Dermis microvascular lymphatic vessel endothelial cell (primary cell): ENCODE data around the gene ARSH. TPM values are rescaled to one million over a fixed set of nuclear protein-coding genes. Genes with fewer than 3 reads are reported as not detected.
"Not testable (repeated sequence)": the region's sequence is repeated elsewhere in the genome, so short reads cannot be mapped to it uniquely, and the experiment has no call there.

Source experiments
- DNase-seq, 2 donors: peaks; one replicate each; pipeline versions ENCODE4 v3.0.0 to v3.0.0-alpha.2; 2010; ENCODE audit warnings: low read depth in 2 of 2
- total RNA-seq: library from RNA; depleted of rRNA; stranded (reverse); fragments of >200 nt; gene quantifications from 2 replicates; pipeline ENCODE4 v1.2.1, GENCODE V29; 2014

Gene ARSH, protein sequence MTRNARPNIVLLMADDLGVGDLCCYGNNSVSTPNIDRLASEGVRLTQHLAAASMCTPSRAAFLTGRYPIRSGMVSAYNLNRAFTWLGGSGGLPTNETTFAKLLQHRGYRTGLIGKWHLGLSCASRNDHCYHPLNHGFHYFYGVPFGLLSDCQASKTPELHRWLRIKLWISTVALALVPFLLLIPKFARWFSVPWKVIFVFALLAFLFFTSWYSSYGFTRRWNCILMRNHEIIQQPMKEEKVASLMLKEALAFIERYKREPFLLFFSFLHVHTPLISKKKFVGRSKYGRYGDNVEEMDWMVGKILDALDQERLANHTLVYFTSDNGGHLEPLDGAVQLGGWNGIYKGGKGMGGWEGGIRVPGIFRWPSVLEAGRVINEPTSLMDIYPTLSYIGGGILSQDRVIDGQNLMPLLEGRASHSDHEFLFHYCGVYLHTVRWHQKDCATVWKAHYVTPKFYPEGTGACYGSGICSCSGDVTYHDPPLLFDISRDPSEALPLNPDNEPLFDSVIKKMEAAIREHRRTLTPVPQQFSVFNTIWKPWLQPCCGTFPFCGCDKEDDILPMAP
- not detected in 2 replicates for total RNA-seq

DNA sequence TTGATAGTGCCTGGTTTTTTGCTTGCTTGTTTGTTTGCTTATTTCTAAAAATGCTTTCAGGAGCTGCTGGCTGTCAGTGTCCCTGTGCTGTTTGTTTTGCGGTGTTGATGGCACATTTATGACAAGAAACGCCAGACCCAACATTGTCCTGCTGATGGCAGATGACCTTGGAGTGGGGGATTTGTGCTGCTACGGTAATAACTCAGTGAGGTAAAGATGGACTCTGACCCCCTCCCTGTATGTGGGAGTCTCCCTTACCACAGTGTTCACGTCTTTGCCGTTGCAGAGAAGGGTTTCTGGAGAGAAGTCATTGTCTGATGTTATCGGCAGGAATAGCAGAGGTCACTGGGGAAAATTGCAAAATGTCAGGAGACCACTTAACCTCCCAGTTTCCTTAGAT, at the start of gene ARSH:
Gene ARSH (plus strand): TSS at position 52 of the 400 bp plus-strand sequence. CDS start 67 bp downstream, at position 119.
- no peak for DNase-seq

DNA sequence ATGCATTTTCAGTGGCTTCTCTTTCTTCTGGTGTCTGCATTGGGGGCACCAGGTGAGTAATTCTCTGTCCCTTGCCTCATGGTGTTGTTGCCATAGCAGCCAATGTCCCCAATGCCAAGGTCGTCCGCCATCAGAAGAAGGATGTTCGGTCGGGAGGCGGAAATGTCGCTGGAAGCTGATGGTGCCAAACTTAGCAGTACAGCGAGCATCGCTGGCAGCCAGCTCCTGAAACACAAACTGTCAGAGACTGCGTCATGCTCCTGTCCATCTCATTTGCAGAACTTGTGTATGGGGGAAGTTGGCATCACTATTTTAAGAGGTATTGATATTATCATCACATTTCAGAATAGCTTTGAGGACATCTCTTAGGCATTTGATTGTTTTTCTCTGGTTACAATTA, 48.1 kb upstream of the ARSH start:
- DNase-seq: no peak

DNA sequence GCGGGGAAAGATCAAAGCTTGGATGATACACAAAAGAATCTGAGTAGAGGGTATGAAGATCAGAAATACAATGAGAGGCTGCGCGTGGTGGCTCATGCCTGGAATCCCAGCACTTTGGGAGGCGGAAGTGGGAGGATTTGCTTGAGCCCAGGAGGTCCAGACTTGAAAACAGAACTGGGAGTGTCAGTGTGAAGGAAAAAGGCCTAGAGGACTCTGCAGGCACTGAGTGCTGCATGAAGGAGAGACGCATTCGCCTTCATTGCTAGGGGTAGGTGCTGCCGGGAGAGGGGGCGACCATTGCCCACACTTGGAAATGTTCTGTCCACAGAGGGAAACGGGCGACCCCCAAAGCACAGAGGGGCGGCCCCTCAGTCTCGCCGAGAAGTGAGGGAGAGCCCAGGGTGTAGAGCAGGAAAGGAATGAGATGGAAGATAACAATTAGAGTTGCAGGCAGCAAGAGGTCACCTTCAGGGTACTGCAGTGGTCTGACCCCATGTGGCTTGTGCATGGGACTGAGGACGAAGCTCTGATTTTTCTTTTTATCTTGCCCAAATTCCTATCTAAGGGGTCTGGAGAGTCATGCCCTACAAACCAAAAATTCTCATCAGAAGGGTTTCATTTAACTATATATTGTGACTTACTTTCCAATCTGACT, 45.4 kb upstream of the ARSH start:
- DNase-seq: no peak

DNA sequence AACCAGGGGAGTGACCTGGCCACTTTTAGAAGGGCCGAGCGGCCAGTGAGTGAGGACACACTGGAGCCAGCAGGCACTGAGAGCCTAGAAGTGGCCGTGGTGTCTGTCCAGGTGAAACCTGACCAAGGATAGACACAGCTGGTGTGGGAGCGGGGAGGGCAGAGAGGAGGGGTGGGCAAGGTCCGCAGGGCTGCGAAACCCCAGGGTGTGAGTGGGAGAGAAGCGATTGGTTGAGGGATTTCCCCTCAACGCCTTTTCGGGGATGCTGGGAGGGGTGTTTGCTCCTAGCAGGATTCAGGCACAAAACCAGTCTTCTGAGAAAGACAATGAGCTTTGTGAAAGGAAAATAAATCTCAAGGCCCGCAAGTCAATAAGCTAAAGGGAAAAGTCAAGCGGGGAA, 44.0 kb upstream of the ARSH start:
- DNase-seq: no peak

DNA sequence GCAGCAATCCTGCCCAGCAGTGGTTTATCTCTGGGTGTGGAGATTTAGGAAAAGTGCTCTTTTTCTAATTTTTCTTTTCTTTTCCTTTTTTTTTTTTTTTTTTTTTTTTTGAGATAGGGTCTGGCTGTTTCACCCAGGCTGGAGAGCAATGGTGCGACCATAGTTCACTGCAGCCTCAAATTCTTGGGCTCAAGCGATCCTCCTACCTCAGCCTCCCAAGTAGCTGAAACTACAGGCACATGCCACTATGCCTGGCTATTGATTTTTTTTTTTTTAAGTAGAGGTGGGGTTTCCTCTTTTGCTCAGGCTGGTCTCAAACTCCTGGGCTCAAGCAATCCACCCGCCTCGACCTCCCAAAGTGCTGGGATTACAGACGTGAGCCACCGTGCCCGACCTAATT, 42.9 kb upstream of the ARSH start:
- not testable (repeated sequence) for DNase-seq

DNA sequence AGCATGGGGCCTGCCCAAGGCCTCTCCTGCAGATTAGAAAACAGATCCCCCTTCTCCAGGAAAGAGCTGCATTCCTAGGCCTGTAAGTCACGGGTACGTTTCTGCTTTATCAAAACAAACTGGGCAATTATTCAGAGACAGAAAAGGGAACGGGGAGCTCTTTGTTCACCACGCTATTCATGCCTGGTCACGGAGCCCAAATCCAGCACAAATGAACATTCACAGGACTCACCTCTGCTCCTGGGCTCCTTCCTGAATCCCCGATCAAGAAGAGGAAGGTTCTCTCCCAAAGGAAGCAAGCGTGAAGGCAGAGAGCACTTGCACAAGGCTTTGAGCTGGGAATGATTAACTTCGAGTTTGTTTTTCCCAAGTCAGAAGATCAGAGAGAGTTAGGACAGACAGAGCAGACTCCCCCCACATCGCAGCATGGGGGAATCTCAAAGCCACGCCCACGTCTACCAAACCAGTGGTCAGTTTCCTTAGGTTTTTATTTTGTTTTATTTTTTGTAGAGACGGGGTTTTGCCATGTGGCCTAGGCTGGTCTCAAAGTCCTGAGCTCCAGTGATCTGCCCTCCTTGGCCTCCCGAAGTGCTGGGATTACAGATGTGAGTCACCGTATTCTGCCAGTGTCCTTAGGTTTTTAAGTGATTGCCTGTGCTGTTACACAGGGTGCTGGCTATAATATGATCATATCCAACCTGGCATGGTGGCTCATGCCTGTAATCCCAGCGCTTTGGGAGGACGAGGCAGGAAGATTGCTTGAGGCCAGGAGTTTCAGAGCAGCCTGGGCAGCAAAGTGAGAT, 42.2 kb upstream of the ARSH start:
- peak in 1 of 2 donors; percentile 55 for DNase-seq

DNA sequence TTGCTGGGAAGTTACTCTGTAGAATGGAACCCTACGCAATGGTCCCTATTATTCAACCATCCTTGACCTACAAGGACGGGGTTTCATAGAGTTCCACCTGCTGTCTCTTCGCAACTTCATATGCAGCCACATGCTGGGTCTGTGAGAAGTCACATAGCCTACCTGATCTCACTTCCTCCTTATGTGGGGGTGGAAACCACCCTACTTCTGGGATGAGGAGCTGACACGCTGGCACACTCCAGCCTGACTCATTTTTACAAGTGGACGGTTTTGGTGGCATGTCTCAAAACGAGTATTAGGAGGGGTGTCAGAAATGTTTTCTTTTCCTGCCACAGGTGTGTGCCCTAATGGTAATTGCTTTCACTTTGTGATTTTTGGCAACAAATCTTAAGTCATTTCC, 40.4 kb upstream of the ARSH start:
- no peak for DNase-seq

DNA sequence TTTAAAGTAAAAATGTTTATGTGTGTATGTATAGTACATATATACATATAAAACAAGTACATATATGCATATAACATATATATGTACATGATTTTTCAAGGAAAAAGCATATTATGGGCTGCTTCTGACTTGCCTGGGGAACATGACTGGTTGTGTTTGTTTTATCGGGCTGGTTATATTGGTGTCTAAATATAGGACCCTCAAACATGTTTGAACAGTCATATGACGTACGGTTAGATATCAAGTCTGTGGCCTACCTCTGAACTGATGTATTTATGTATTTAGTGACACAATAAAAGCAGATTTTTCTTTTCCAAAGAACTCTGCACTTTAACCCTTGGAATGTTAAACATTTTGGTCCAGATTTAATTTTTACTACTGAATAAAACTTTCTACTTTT, 39.3 kb upstream of the ARSH start:
- DNase-seq: no peak

DNA sequence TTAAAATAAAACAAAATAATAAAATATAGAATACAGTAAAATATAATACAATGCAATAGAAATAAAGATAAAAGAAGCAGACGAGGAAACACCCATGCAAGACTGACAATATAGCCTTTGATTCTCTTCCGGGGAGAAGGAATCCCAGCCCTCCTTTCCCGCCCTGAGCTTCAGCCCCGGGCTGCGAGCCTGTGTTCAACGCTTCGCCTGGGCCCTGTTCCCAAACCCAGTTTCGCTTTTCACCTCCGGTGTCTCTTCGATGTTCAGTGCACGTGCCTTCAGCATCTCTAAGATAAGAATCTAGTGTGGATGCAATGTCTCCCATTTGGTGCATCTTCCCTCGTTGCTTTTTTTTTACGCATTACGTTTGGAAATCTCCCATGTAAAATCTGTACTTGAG, 38.8 kb upstream of the ARSH start:
- DNase-seq: no peak

DNA sequence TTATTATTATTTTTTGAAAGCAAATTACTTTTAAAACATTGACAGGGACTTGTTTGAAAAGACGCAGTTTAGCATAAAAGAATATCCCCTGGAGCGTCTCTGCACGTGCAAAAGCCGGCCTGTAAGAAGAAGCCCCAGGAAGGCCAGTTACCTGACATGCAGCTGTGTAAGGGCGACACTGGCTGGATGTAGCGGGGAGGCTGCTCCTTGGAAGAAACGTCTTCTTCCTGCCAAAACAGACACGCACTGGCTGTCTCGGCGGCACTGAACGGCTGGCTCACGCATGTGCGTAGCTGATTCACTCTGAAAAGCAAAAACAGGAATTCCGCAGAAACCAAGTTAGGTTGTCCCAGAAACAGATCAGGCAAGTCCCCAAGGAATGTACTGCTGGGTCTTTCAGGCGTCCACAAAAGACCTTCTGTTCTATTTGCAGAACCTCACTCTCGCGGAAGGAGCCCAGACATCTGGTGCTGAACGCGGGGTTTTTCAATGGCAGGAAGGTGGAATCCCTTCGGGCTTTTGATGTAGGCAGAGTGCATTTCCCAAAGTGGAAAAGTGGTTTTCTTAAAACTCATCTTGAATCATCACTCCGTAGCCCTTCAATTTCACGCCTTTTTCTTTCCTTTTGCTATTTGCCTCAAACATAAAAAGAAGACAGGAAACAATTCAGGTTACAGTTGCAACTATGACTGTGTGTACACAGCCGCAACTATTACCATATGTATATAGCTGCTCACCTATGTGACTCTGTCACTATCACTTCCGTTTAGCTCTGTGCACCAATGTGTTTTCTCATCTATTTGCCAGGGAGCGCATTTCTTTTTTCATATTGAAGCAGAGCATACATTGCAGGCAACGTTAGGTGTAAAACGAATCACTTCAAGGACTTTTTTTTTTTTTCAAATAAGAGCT, 38.1 kb upstream of the ARSH start:
- DNase-seq: peak in 1 of 2 donors; percentile 55

DNA sequence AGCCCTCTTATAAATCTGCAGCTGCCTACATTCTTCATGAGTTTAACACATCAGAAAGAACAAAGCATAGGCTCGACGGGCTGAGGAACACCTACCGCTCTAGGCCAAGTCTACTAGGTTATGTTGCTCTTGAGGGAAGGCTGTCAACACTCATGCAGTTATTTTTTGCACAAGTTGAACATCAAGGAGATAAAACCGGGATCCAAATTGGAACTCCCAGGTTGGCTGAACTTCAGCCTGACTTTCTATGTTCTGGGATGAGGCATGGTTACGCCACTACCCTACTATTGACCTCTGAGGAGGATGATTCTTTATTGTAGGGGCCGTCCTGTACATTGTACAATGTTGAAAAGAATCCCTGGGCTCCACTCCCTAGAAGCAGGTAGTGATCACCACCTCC, 37.3 kb upstream of the ARSH start:
- DNase-seq: no peak

DNA sequence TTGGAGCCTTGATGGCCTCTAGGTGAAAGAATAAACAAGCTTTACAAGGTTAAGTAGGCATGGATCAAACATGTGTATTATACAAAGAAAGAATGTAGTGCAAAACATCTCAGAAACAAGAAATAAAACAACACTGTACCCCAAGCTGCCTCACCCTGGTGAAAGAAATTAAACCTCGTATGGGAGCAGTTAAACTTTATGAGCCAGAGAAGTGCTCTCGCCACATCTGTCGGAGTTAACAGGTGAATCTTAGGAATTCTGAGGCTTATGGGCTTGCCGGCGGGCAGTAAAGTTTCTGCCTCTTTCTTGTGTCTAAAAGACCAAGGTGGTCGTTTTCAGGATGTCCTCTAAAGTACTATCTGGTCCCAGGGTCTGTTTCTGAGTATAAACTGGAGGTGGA, 34.0 kb upstream of the ARSH start:
- no peak for DNase-seq

DNA sequence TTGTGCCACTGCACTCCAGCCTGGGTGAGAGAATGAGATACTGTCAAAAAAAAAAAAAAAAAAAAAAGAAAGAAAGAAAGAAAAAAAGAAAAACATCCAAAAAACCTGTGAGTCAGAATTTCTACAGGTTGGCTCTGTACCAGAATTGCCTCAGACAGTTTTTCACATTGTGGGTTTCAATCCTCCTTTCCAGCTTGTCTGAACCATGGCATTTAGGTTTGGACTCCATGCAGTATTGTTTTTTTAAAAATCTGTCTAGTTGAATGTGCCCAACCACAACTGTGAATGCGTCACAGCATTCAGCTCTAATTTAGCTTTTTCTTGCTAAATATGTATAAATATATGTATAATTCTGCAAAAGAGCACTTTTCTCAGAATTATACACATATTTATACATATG, 31.4 kb upstream of the ARSH start:
- DNase-seq: no peak

DNA sequence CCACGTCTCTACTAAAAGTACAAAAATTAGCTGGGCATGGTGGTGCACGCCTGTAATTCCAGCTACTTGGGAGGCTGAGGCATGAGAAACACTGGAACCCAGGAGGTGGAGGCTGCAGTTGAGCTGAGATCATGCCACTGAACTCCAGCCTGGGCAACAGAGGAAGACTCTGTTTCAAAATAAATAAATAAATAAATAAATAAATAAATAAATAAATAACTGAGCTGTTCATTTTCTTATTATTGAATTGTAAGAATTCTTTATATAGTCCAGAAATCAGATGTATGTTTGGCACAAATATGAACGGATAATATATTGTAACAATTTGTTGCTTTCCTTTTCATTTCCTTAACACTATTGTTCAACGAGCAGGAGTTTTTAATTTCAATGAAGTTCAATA, 27.7 kb upstream of the ARSH start:
- not testable (repeated sequence) for DNase-seq

DNA sequence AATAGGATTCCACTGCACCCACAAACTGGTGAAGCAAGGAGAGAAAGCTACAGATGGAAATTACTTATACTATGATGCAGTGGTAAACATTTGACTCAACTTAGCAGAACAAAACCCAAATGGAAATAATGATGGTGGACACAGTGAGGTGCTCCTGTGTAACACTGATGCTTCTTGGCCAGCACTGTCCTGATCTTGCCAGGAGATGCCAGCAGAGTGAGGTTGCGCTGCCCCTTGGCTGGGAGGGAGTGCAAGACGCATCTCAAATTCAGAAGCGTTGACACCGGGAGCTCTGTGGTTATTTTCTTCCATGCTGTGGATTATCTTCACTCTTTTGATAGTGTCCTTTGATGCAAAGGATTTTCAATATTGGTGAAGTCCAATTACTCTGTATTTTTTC, 22.0 kb upstream of the ARSH start:
- no peak for DNase-seq

DNA sequence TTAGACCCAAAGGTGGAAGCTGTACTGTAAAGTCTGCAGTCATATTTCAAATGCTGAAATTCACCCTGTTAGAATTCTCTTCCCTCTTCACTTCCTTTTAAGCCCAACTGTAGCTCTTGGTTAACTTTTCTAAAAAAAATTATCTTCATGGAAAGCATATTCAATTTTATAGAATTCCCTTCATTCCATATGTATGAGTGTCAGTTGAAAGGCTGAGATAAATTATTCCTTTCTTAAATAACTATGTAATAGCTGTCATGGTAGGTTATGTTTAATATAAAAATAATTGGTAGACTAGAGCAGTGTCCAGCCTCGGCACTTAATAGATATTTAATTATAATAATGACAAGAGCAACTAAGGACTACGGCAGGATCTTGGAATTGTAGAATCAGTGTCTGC, 16.8 kb upstream of the ARSH start:
- no peak for DNase-seq

DNA sequence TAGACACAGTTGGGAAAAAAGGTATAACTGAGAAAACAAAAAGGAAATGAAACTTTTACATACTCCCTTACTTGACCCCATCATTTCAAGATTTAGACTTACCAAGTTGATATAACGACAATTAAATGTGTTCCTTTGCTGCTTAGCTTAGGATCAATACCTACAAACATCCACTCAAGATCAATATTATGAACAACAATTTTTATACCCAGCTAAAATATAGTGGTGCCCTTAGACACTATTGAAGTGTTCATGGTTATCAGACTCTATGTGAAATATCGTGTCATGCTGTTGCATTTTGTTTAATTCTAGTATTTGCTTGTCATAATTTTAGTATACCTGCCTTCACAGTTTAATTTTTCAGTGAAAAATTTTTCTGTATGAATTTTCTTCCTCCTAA, 4.2 kb downstream of the ARSH start:
- DNase-seq: no peak

DNA sequence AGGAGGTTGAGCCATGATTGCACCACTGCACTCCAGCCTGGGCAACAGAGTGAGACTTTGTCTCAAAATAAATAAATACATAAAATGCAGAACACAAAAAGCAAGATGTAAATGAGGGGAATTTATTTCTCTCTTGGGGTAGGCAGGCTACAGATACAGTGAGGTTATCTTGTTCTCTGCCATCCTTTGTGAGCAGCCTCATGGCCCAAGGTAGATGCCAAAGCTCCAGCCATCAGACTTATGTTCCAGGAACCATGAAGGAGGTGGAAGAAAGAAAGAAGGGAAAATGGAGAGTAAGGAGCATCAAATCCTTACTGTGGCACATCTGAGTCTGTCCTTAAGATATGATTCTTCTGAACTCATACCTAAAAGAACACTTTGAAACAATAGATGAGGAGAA, 11.1 kb downstream of the ARSH start:
- DNase-seq: no peak

DNA sequence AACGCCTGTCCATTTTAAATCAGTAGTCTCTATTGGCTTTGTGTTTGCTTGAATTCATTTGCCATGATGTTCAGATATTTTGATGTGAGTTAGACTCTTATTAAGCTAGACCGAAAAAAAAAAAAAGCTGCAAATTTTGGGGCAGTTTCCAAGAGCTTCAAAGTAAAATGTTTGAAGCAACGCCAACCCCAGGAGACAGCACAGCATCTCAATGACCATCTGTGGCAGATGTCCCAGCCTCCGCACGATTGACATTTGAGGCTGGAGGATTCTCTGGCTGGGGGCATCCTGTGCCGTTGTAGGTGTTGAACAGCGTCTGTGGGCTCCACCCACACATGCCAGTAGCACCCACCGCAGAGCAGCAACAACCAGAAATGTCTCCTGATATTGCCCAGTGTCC, 17.8 kb downstream of the ARSH start:
- DNase-seq: no peak

DNA sequence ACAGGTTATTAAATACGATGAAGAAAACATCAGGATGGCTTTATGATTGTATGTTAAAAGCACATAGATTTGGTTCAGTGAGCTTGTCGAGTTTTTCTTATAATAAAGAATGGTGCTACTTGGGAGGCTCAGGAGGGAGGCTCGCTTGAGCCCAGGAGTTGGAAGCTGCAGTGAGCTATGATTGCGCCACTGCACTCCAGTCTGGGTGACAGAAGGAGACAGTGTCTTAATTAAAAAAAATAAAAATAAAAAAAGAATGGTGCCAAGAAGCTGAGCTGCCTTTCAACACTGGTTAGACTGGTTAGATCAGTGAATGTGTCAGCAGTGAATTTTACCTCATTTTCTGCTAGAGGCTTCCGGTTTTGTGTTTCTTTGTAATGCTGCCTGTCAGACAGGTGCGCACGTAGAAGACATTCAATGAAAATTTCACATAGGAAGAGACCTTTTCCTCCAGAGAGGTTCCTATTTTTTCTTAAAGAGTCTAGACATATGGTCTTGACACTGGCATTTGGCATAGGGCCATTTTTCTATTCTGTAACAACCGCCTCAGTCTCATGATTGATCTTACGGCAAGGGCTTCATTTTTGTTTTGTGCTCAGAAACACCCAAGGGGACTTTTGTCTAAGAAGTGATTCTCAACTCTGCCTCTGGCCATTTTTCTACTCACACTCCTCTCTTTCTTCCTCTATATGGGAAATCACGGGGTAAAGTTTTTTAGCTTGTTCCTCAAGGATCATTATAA, 19.9 kb downstream of the ARSH start:
- DNase-seq: no peak
